Heart right ventricle (tissue), 16 donors: ENCODE measurements around the gene XPO6. TPM values are rescaled to one million over a fixed set of nuclear protein-coding genes. Genes with fewer than 3 reads are reported as not detected.
"Not testable (repeated sequence)": the region's sequence is repeated elsewhere in the genome, so short reads cannot be mapped to it uniquely, and the experiment has no call there.

ENCODE experiments used
- ATAC-seq, 8 donors: fragments of 200-7000 bp; cut with Tn5 transposase; one replicate each; pipeline ENCODE4 v1.9.1; 2020; ENCODE audit warnings: mild to moderate bottlenecking in 8 of 8, moderate library complexity in 8 of 8, moderate number of reproducible peaks in 1 of 8
- DNase-seq, 2 donors: peaks; one replicate each; pipeline ENCODE4 v3.0.0-alpha.2; 2020
- H3K27ac ChIP-seq, 10 donors: fragments of 200-600 bp; sonication (generic) in 2 of 10; one replicate each; pipeline versions ENCODE4 v1.5.0 to v1.8.0; 2020 to 2022; ENCODE audit warnings: mild to moderate bottlenecking in 3 of 10
- H3K27me3 ChIP-seq, 7 donors: fragments of 200-600 bp; one replicate each; pipeline ENCODE4 v1.8.0; 2021 to 2022; ENCODE audit warnings: mild to moderate bottlenecking in 2 of 7
- H3K36me3 ChIP-seq, 9 donors: fragments of 200-600 bp; sonication (generic) in 1 of 9; one replicate each; pipeline versions ENCODE4 v1.5.0 to v1.8.0; 2020 to 2022; ENCODE audit warnings: mild to moderate bottlenecking in 2 of 9
- H3K4me1 ChIP-seq, 9 donors: fragments of 200-600 bp; sonication (generic) in 1 of 9; one replicate each; pipeline versions ENCODE4 v1.5.0 to v1.8.0; 2020 to 2022; ENCODE audit warnings: mild to moderate bottlenecking in 4 of 9
- H3K4me3 ChIP-seq, 10 donors: fragments of 200-600 bp; sonication (generic) in 2 of 10; one replicate each; pipeline versions ENCODE4 v1.5.0 to v1.8.0; 2020 to 2022; ENCODE audit warnings: mild to moderate bottlenecking in 7 of 10, moderate library complexity in 2 of 10
- H3K9me3 ChIP-seq, 11 donors: fragments of 200-600 bp in 10 of 11; sonication (generic) in 2 of 11; one replicate each; pipeline versions ENCODE4 v1.5.0 to v1.8.0; 2013 to 2022; ENCODE audit warnings: mild to moderate bottlenecking in 2 of 11, control low read depth in 1 of 11, moderate library complexity in 1 of 11
- WGBS, 2 donors: extraction: QIAGEN DNeasy Blood & Tissue Kit; methylation state at CpG; one replicate each; pipeline ENCODE4 v1.1.7; 2013; ENCODE audit warnings: inconsistent platforms in 1 of 2; 5-methylcytosine and 5-hydroxymethylcytosine counted together
- intact Hi-C, 10 donors: fragments of 100-400 bp; cut with DNase I; formaldehyde crosslinking; loops; one replicate each; pipeline versions ENCODE4 v1.11.1 to v1.14.2; 2022
- polyA plus RNA-seq, 2 donors: library from polyadenylated mRNA; stranded (reverse); fragments of 200-250 nt; gene quantifications; one replicate each; pipeline ENCODE4 v1.2.3, GENCODE V29; 2013
- total RNA-seq, 10 donors: library from RNA; stranded (reverse); fragmentation: NEBNext Ultra II Directional in 3 of 10; extraction: Animal tissue kit (Norgen Biotek cat#: 25700) in 3 of 10; gene quantifications; one replicate each; pipeline versions ENCODE4 v1.2.1 to v1.2.4, GENCODE V29; 2021 to 2023
- TF ChIP-seq, protein P1 (sequence below), 9 donors: fragments of 200-600 bp; sonication (generic) in 2 of 9; IDR thresholded peaks; one replicate each; pipeline versions ENCODE4 v1.5.0 to v1.8.0; 2021 to 2022; ENCODE audit warnings: antibody characterized with exemption in 9 of 9, mild to moderate bottlenecking in 5 of 9, moderate library complexity in 1 of 9
- donor health status: Arrhythmogenic right ventricular cardiomyopathy.
- donor health status: ischemic (EF 13 %, LVEDD 7.1; RV severe dilation, severe dysfunction).
- donor health status: healthy with polysubstance abuse.
- donor health status: DM: no; HTN: yes; CAD: no.
- donor health status: DM: no; HTN: no; CAD: no.
- donor health status: ischemic (EF 25% LVEDD 6.9; RV normal size, moderate dysfunction).
- donor health status: ischemic (EF 25% LVEDD 5.7; RV mildly dilated, moderate dysfunction).
- donor health status: healthy.
- donor health status: DM: yes; HTN: yes; CAD: no.
- donor health status: Ischemic cardiomyopathy.
- donor health status: ischemic (EF 35%, LVEDD 5.7; RV mildly dilated, moderate dysfunction).
- donor health status: nonischemic (EF 11% LVEDD 7.7; RV severe dilation, severe dysfunction).
- donor health status: DM: yes; HTN: yes; CAD: no.
- donor health status: PGD.
- donor health status: ischemic (EF 29% LVEDD 5.4; RV normal size, mild dysfunction).
- donor health status: nonischemic (EF 23%, LVEDD 6.1; RV moderate dilation, normal function).

Gene XPO6
- total and polyA plus RNA-seq, 12 donors: 22.1 to 41.8 (median 29.3) TPM

DNA sequence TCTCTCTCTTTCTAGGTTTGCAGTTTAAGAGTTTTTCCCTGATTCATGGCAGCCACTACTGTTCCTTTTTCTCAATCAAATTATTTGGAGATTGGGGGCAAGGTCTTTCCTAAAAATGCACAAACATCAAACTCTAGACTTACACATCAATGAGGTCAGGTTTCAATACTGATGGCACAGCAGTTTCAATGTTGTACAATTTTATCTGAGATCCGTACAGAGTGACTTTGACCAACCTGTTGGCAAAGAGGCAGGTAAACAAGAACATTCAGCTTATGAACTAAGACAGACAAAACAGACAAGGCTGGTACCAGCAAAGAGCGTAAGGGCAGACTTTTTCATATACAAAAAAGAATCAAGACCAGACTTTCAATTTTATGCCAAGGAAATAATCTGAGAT, 90.2 kb downstream of the XPO6 start:
- DNase-seq: no peak
- H3K4me1 ChIP-seq: no peaks in the 10 kb centered on the region
- H3K9me3 ChIP-seq: no peaks in the 10 kb centered on the region
- WGBS, 2 donors: 90 to 98% methylated on average over 2 of the region's 2 CpGs
- no peak overlapping the region for H3K4me3 ChIP-seq
- intact Hi-C loops: no loop called here
- no peak overlapping the region for H3K27ac ChIP-seq
- no peaks in the 10 kb centered on the region for H3K27me3 ChIP-seq
- TF ChIP-seq, protein P1, sequence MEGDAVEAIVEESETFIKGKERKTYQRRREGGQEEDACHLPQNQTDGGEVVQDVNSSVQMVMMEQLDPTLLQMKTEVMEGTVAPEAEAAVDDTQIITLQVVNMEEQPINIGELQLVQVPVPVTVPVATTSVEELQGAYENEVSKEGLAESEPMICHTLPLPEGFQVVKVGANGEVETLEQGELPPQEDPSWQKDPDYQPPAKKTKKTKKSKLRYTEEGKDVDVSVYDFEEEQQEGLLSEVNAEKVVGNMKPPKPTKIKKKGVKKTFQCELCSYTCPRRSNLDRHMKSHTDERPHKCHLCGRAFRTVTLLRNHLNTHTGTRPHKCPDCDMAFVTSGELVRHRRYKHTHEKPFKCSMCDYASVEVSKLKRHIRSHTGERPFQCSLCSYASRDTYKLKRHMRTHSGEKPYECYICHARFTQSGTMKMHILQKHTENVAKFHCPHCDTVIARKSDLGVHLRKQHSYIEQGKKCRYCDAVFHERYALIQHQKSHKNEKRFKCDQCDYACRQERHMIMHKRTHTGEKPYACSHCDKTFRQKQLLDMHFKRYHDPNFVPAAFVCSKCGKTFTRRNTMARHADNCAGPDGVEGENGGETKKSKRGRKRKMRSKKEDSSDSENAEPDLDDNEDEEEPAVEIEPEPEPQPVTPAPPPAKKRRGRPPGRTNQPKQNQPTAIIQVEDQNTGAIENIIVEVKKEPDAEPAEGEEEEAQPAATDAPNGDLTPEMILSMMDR (IDR thresholded peaks at IDR 0.05): no peak
- no peak for ATAC-seq
- peaks cover 0 to 100% (median 53%) of the 10 kb centered on the region in 9 donors for H3K36me3 ChIP-seq

GRCh38 chr16:28120754-28121153, 91.0 kb downstream of the XPO6 start:
- Histone ChIP-seq H3K27ac (no peak overlapping the region), H3K4me1 (no peaks in the 10 kb centered on the region), H3K4me3 (no peak overlapping the region), H3K9me3 (no peaks in the 10 kb centered on the region), H3K27me3 (no peaks in the 10 kb centered on the region), H3K36me3 (peaks cover 0 to 100% (median 61%) of the 10 kb centered on the region in 9 donors)
- WGBS, 2 donors: 83 to 84% methylated on average over 3 of the region's 3 CpGs
- no peak for DNase-seq
- TF ChIP-seq, protein P1 (IDR thresholded peaks at IDR 0.05): no peak
- ATAC-seq: no peak
- intact Hi-C loops: no loop called here

GRCh38 chr16:28118637-28119036, 93.1 kb downstream of the XPO6 start:
- intact Hi-C loops: no loop called here
- H3K27me3 ChIP-seq: no peaks in the 10 kb centered on the region
- ATAC-seq: no peak
- H3K9me3 ChIP-seq: no peaks in the 10 kb centered on the region
- DNase-seq: no peak
- H3K4me1 ChIP-seq: no peaks in the 10 kb centered on the region
- peaks cover 0 to 100% (median 57%) of the 10 kb centered on the region in 9 donors for H3K36me3 ChIP-seq
- WGBS, 2 donors: 49% methylated on average over 2 of the region's 2 CpGs
- TF ChIP-seq, protein P1 (IDR thresholded peaks at IDR 0.05): no peak
- no peak overlapping the region for H3K4me3 ChIP-seq
- no peak overlapping the region for H3K27ac ChIP-seq

GRCh38 chr16:28117168-28117565, 94.6 kb downstream of the XPO6 start:
- no peak overlapping the region for H3K4me3 ChIP-seq
- WGBS, 2 donors: 95 to 98% methylated on average over 6 of the region's 6 CpGs
- intact Hi-C loops: no loop called here
- H3K27me3 ChIP-seq: no peaks in the 10 kb centered on the region
- DNase-seq (no peak), ATAC-seq (no peak)
- H3K27ac ChIP-seq: no peak overlapping the region
- H3K36me3 ChIP-seq: peaks cover 0 to 100% (median 48%) of the 10 kb centered on the region in 9 donors
- TF ChIP-seq, protein P1 (IDR thresholded peaks at IDR 0.05): no peak
- no peaks in the 10 kb centered on the region for H3K9me3 ChIP-seq
- H3K4me1 ChIP-seq: no peaks in the 10 kb centered on the region

DNA sequence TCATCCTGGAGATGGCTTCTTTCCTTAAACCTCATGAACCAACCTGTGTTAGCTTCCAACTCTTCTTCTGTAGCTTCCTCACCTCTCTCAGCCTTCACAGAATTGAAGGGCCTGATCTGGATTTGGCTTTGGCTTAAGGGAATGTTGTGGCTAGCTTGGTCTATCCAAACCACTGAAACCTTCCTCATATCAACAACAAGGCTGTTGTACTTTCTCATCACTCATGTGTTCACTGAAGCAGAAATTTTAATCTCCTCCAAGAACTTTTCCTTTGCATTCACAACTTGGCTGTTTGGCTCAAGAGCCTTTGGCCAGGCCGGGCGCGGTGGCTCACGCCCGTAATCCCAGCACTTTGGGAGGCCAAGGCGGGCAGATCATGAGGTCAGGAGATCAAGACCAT, 95.9 kb downstream of the XPO6 start:
- H3K4me3 ChIP-seq, DNase-seq, H3K27ac ChIP-seq, ATAC-seq, H3K27me3 ChIP-seq, H3K9me3 ChIP-seq, H3K4me1 ChIP-seq, intact Hi-C loops: not testable (repeated sequence)
- whole genome bisulfite sequencing, 2 donors: 94 to 98% methylated on average over 6 of the region's 6 CpGs
- H3K36me3 ChIP-seq: peaks cover 0 to 100% (median 46%) of the 10 kb centered on the region in 9 donors
